NCI-H128 (cell line): Measurements from ENCODE around the gene UBXN2A.
"Not testable (repeated sequence)": the region's sequence is repeated elsewhere in the genome, so short reads cannot be mapped to it uniquely, and the experiment has no call there.

Experiments used
- DNase-seq: peaks from one replicate; lab custom pipeline; 2025; ENCODE audit not compliant: unreplicated experiment; lab: John Stamatoyannopoulos, UW

Gene UBXN2A

GRCh38 chr2:24011250-24012104 is 71.2 kb downstream of the UBXN2A start:
- DNase-seq = no peak

GRCh38 chr2:24012521-24013188 is 72.4 kb downstream of the UBXN2A start:
- no peak for DNase-seq

- not testable (repeated sequence) for DNase-seq
Measured at GRCh38 chr2:24014902-24015301, 74.6 kb downstream of the UBXN2A start.

GRCh38 chr2:24015562-24016375 is 75.5 kb downstream of the UBXN2A start:
- no peak for DNase-seq

- DNase-seq = no peak
Measured at GRCh38 chr2:24016376-24016761, 76.1 kb downstream of the UBXN2A start.

GRCh38 chr2:24016853-24017703 is 76.8 kb downstream of the UBXN2A start:
- DNase-seq = no peak

- no peak for DNase-seq
Measured at GRCh38 chr2:24017711-24018110, 77.4 kb downstream of the UBXN2A start.

- no peak for DNase-seq
Measured at GRCh38 chr2:24018241-24018640, 78.0 kb downstream of the UBXN2A start.

- no peak for DNase-seq
Measured at GRCh38 chr2:24019729-24020128, 79.5 kb downstream of the UBXN2A start.

GRCh38 chr2:24020244-24020643 is 80.0 kb downstream of the UBXN2A start:
- no peak for DNase-seq

- DNase-seq = no peak
Measured at GRCh38 chr2:24021122-24021998, 81.1 kb downstream of the UBXN2A start.

GRCh38 chr2:24022324-24022974 is 82.2 kb downstream of the UBXN2A start:
- no peak for DNase-seq

GRCh38 chr2:24022975-24023575 is 82.8 kb downstream of the UBXN2A start:
- DNase-seq = no peak

GRCh38 chr2:24024018-24024417 is 83.8 kb downstream of the UBXN2A start:
- DNase-seq = no peak

GRCh38 chr2:24024996-24025663 is 84.9 kb downstream of the UBXN2A start:
- no peak for DNase-seq

- no peak for DNase-seq
Measured at GRCh38 chr2:24026233-24026632, 86.0 kb downstream of the UBXN2A start.

- DNase-seq = no peak
Measured at GRCh38 chr2:24038786-24039499, 98.7 kb downstream of the UBXN2A start.

- DNase-seq = no peak
Measured at GRCh38 chr2:24040511-24040910, 100.2 kb downstream of the UBXN2A start.
